K562 (cell line): ENCODE results near the gene ANKRD11. TPM values are rescaled to one million over a fixed set of nuclear protein-coding genes. Genes with fewer than 3 reads are reported as not detected.

Experiments used
- ATAC-seq: fragments of 200-7000 bp; cut with Tn5 transposase; 3 replicates; pipeline ENCODE4 v1.9.1; 2020; ENCODE audit warnings: moderate library complexity
- BruUV-seq: library from RNA; stranded (reverse); fragments of 400-500 nt; replicated peaks from 2 replicates; lab custom pipeline; 2021; lab: Mats Ljungman, UMichigan
- CTCF ChIA-PET: fragments of 300-600 bp; formaldehyde crosslinking; extraction: SDS; loops from one replicate; lab custom pipeline; 2021; ENCODE audit warnings: low intra/inter-chr PET ratio; lab: Yijun Ruan, JAX
- POLR2A ChIA-PET: fragments of 300-600, 350-650 bp; sonication (Branson Sonifier 250); formaldehyde crosslinking; extraction: SDS; loops from one replicate; lab custom pipeline; 2021; ENCODE audit warnings: antibody characterized with exemption, inconsistent platforms; lab: Yijun Ruan, JAX
- DNase-seq, 4 experiments: peaks; one replicate each; pipeline versions ENCODE4 v3.0.0 to v3.0.0-alpha.2; 2011 to 2018; ENCODE audit warnings: low spot score in 3 of 4, mixed read lengths in 3 of 4; ENCODE audit errors: extremely low read depth in 1 of 4
- FAIRE-seq: peaks from 2 replicates; lab custom pipeline; 2011; peaks lifted over from hg19 to GRCh38; lab: Jason Lieb, UNC
- H2AFZ ChIP-seq: 2 replicates; pipeline ENCODE4 v1.6.0; 2011; ENCODE audit warnings: low read depth, low read length, control low read depth, inconsistent platforms
- H3K27ac ChIP-seq: fragments of 200-600 bp; 3 replicates; pipeline ENCODE4 v1.8.0; 2011; ENCODE audit warnings: low read depth, mild to moderate bottlenecking, control low read depth, inconsistent platforms, low read length, moderate library complexity, mixed read lengths; ENCODE audit errors: extremely low read depth
- H3K27me3 ChIP-seq, 2 experiments: fragments of 300-600 bp in 1 of 2; 2 replicates in 1 of 2; 3 replicates in 1 of 2; pipeline versions ENCODE4 v1.6.0 to v1.8.0; 2011; ENCODE audit warnings: inconsistent platforms in 2 of 2, low read length in 2 of 2, mild to moderate bottlenecking in 1 of 2, mixed read lengths in 1 of 2, moderate library complexity in 1 of 2; ENCODE audit not compliant: control insufficient read depth in 2 of 2, insufficient read depth in 2 of 2
- H3K36me3 ChIP-seq: fragments of 300-600 bp; 3 replicates; pipeline ENCODE4 v1.8.0; 2011; ENCODE audit warnings: mild to moderate bottlenecking, low read length, inconsistent platforms; ENCODE audit not compliant: control insufficient read depth, insufficient read depth
- H3K4me1 ChIP-seq, 2 experiments: fragments of 200-600 bp in 1 of 2; replicated peaks in 1 of 2; 2 replicates in 1 of 2; 3 replicates in 1 of 2; pipeline versions ENCODE4 v1.5.1 to v1.8.0; 2011; ENCODE audit warnings: inconsistent platforms in 2 of 2, low read length in 2 of 2, mild to moderate bottlenecking in 1 of 2, mixed read lengths in 1 of 2, moderate library complexity in 1 of 2; ENCODE audit not compliant: control insufficient read depth in 2 of 2, insufficient read depth in 2 of 2
- H3K4me2 ChIP-seq: 2 replicates; pipeline ENCODE4 v1.6.1; 2011; ENCODE audit warnings: low read length, control low read depth, inconsistent platforms, mixed read lengths; ENCODE audit not compliant: insufficient read depth
- H3K4me3 ChIP-seq: fragments of 200-600 bp; sonication (generic), shearing (Covaris generic); 2 replicates; pipeline ENCODE4 v1.5.1; 2016; ENCODE audit warnings: control low read depth, inconsistent platforms
- H3K79me2 ChIP-seq: fragments of 200-600 bp; 3 replicates; pipeline ENCODE4 v1.8.0; 2011; ENCODE audit warnings: low read length, inconsistent platforms; ENCODE audit not compliant: control insufficient read depth, insufficient read depth
- H3K9ac ChIP-seq, 2 experiments: 2 replicates each; pipeline versions ENCODE4 v1.6.0 to v1.6.1; 2011; ENCODE audit warnings: low read depth in 2 of 2, low read length in 2 of 2, control low read depth in 1 of 2, inconsistent platforms in 1 of 2, mild to moderate bottlenecking in 1 of 2, mixed read lengths in 1 of 2; ENCODE audit not compliant: insufficient read depth in 1 of 2
- H3K9me1 ChIP-seq: one replicate; pipeline ENCODE4 v1.6.0; 2011; ENCODE audit warnings: inconsistent platforms, mild to moderate bottlenecking, low read length, moderate library complexity; ENCODE audit not compliant: control insufficient read depth, insufficient read depth
- H3K9me3 ChIP-seq: replicated peaks from 2 replicates; pipeline ENCODE4 v1.5.1; 2011; ENCODE audit warnings: low read depth, low read length, inconsistent platforms; ENCODE audit not compliant: control insufficient read depth, insufficient read depth
- H4K20me1 ChIP-seq: replicated peaks from 2 replicates; pipeline ENCODE4 v1.6.1; 2011; ENCODE audit warnings: low read length, inconsistent platforms, mixed read lengths; ENCODE audit not compliant: control insufficient read depth, insufficient read depth
- ARNT ChIP-seq, 2 experiments: fragments of 450-650 bp; IDR thresholded peaks; 2 replicates each; pipeline ENCODE4 v1.6.1; 2016; ENCODE audit warnings: mild to moderate bottlenecking in 1 of 2
- JUND ChIP-seq, 2 experiments: IDR thresholded peaks; 2 replicates in 1 of 2; 3 replicates in 1 of 2; pipeline ENCODE4 v1.6.1; 2011; ENCODE audit warnings: borderline replicate concordance in 2 of 2, low read depth in 2 of 2, low read length in 2 of 2, improper control_type of control experiment in 1 of 2, missing biosample characterization in 1 of 2, missing genetic modification characterization in 1 of 2, missing genetic modification reagents in 1 of 2
- MTA1 ChIP-seq: fragments of 450-650 bp; IDR thresholded peaks from 2 replicates; pipeline ENCODE4 v1.6.1; 2017; ENCODE audit warnings: borderline replicate concordance
- RREB1 ChIP-seq: fragments of 250-450 bp; sonication (Bioruptor Pico); IDR thresholded peaks from 2 replicates; pipeline ENCODE4 v1.4.0; 2020
- SIN3A ChIP-seq, 2 experiments: fragments of 150-350 bp in 1 of 2; IDR thresholded peaks; 2 replicates each; pipeline ENCODE4 v1.6.1; 2011 to 2016; ENCODE audit warnings: borderline replicate concordance in 2 of 2, low read depth in 2 of 2, low read length in 2 of 2, mild to moderate bottlenecking in 2 of 2, moderate library complexity in 2 of 2; ENCODE audit not compliant: control insufficient read depth in 1 of 2
- THRAP3 ChIP-seq: fragments of 450-650 bp; IDR thresholded peaks from 2 replicates; pipeline ENCODE4 v1.6.1; 2016; ENCODE audit warnings: mild to moderate bottlenecking, inconsistent platforms, borderline replicate concordance
- ZNF121 ChIP-seq: sonication (generic); formaldehyde crosslinking; conservative IDR thresholded peaks from 2 replicates; pipeline ENCODE4 v1.8.0; 2022; ENCODE audit warnings: missing genetic modification reagents
- ZNF197 ChIP-seq: fragments of 200-800 bp; sonication (Bioruptor generic); IDR thresholded peaks from 2 replicates; pipeline ENCODE4 v1.6.1; 2016; ENCODE audit warnings: low read depth, missing genetic modification characterization, missing compliant biosample characterization
- WGBS: fragments of 100-300 bp; shearing (Covaris generic); methylation state at CpG from one replicate; pipeline ENCODE4 v1.1.6; 2016; ENCODE audit warnings: low coverage, mixed read lengths; ENCODE audit not compliant: insufficient coverage; ENCODE audit errors: missing lambda C conversion rate; 5-methylcytosine and 5-hydroxymethylcytosine counted together
- in situ Hi-C: fragments of 300-500 bp; cut with MboI; formaldehyde crosslinking; loops from 4 replicates; pipeline ENCODE4 v1.15.0; 2018; ENCODE audit warnings: inconsistent platforms, mixed read lengths
- intact Hi-C: fragments of 100-400 bp; cut with micrococcal nuclease; formaldehyde crosslinking; loops from 2 replicates; pipeline ENCODE4 v1.14.2; 2022
- polyA plus RNA-seq, 8 experiments: library from polyadenylated mRNA; depleted of rRNA in 4 of 8; stranded (reverse) in 5 of 8; unstranded in 3 of 8; fragments of >200 nt; fragmentation: Nextera tagmentation in 2 of 8; fragmentation: Illumina TruSeq in 1 of 8; extraction: Ambion mirVana in 2 of 8; extraction: Trizol in 1 of 8; gene quantifications; 2 replicates each; pipeline versions ENCODE4 v1.2.1 to v1.2.3, GENCODE V29; 2011 to 2014; ENCODE audit warnings: inconsistent platforms in 1 of 8, missing spikeins in 1 of 8
- total RNA-seq, 7 experiments: library from RNA; depleted of rRNA in 6 of 7; stranded (reverse); fragments of >200 nt in 6 of 7; fragmentation: Illumina TruSeq in 2 of 7; extraction: Trizol in 2 of 7; gene quantifications; 2 replicates each; pipeline versions ENCODE4 v1.2.1 to v1.2.3, GENCODE V29; 2011 to 2021; ENCODE audit warnings: low replicate concordance in 1 of 7

ANKRD11 gene
- total and polyA plus RNA-seq, 9 of the 15 experiments (the other 6 are each of a cell fraction or from before 2014, with no cell fraction given) = 4.7 to 126 (median 31.7) TPM

- H3K9me3 ChIP-seq = peaks cover 16% of the 10 kb centered on the region
- WGBS = 51% methylated on average over 3 of the region's 3 CpGs
- no peak overlapping the region for H3K9ac ChIP-seq
- H3K79me2 ChIP-seq = peaks cover 7% of the 10 kb centered on the region
- no peak for FAIRE-seq
- H3K27me3 ChIP-seq = no peaks in the 10 kb centered on the region
- ChIA-PET POLR2A (interaction anchor here (0.6 kb wide), 1 partner anchor 423 kb away, joined by 3 read pairs; no protein-coding TSS in a partner anchor), CTCF (no interaction called here)
- 0 out of 2 replicates have a peak, but pooled peaks have one; percentile 28 for TF ChIP-seq ZNF121
- no peak for TF ChIP-seq SIN3A (IDR thresholded peaks at IDR 0.05; ENCODE audit: borderline replicate concordance in 2 of 2, control insufficient read depth in 1 of 2, low read depth in 2 of 2, low read length in 2 of 2)
- no peaks in the 10 kb centered on the region for H4K20me1 ChIP-seq
- H3K36me3 ChIP-seq = peaks cover 15% of the 10 kb centered on the region; the same call in 2 of the 3 replicates
- H2AFZ ChIP-seq = no peak overlapping the region
- H3K4me3 ChIP-seq = no peak overlapping the region
- DNase-seq = no peak
- no peaks in the 10 kb centered on the region for H3K9me1 ChIP-seq
- intact Hi-C loops = no loop called here
- ATAC-seq = no peak
- H3K4me2 ChIP-seq = no peak overlapping the region
- in situ Hi-C loops = no loop called here
- H3K4me1 ChIP-seq = peaks cover 0 to 20% of the 10 kb centered on the region in 2 experiments; a peak in 2 of 5 replicates
- no TSS peak for BruUV-seq
- no peak overlapping the region for H3K27ac ChIP-seq
Measured at GRCh38 chr16:89237733-89238132, 252.6 kb downstream of the ANKRD11 start.

GRCh38 chr16:89233678-89234490, 256.5 kb downstream of the ANKRD11 start:
- 96% methylated on average over 16 of the region's 16 CpGs for WGBS
- H3K4me3 ChIP-seq = no peak overlapping the region
- ATAC-seq = no peak
- no peaks in the 10 kb centered on the region for H4K20me1 ChIP-seq
- no peak for FAIRE-seq
- no peak for DNase-seq
- in situ Hi-C loops (no loop called here), intact Hi-C loops (no loop called here)
- H3K9me3 ChIP-seq = peaks cover 36% of the 10 kb centered on the region
- H2AFZ ChIP-seq = no peak overlapping the region
- no peaks in the 10 kb centered on the region for H3K27me3 ChIP-seq
- ChIA-PET CTCF (no interaction called here), POLR2A (no interaction called here)
- no peak overlapping the region for H3K4me2 ChIP-seq
- H3K36me3 ChIP-seq = peaks cover 51% of the 10 kb centered on the region
- H3K27ac ChIP-seq = no peak overlapping the region
- no peaks in the 10 kb centered on the region for H3K79me2 ChIP-seq
- no peak overlapping the region for H3K9ac ChIP-seq
- H3K4me1 ChIP-seq = no peaks in the 10 kb centered on the region
- no peaks in the 10 kb centered on the region for H3K9me1 ChIP-seq
- BruUV-seq = no TSS peak
- TF ChIP-seq RREB1 (CRISPR knock-in tag) (no peak), ZNF197 (CRISPR knock-in tag) (no peak), THRAP3 (no peak), MTA1 (no peak), JUND (IDR thresholded peaks at IDR 0.05; ENCODE audit: borderline replicate concordance, low read depth, low read length) (no peak), JUND (tag; IDR thresholded peaks at IDR 0.05; ENCODE audit: borderline replicate concordance, low read depth, low read length) (no peak), ARNT (IDR thresholded peaks at IDR 0.05) (no peak)
